ENCODE results near the gene HBEGF. TPM values are rescaled to one million over a fixed set of nuclear protein-coding genes. Genes with fewer than 3 reads are reported as not detected.

HBEGF gene
- total and polyA plus RNA-seq, 10 of the 15 experiments (the other 5 are each of a cell fraction or from before 2014, with no cell fraction given) = 0.87 to 3.1 (median 2.1) TPM

DNA sequence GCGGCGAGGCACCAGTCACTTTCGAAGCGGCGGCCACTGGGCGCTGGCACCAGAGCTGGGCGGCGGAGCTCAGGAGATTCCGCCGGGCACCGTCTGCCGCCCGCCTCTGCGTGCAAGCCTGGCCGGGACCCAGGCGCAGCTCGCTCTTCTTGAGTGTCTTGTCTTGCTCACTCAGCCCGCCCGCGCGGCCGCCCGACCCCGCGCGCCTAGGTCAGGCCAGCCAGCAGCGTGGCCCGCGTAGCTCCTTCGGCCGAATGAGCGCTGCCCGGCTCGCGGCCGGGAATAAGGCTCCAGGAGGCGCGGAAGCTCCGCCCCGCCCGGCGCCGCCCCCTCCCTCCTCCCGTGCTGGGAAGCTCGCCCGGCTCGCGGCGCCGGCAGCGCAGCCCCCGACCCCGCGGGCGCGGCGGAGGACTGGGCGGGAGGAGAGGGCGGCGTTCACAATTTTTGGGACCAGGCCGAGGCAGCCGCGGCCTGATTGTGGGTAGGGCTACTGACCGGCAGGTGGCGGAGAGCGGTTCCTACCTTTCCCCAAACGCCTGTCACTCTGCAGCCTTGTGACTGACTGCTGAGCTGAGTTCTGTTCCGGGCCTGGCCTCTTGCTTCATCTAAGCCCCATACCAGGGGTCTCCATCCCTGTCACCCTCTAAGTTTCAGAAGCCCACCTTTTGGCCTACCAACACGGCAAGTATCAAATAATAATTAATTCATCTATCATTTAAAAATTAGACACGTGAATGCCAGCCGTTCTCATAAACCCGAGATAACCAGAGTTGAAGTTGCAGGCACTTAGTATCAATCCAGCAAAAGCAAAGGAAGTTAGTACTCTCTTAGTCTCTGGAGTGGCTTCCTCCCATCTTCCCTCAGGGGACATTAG lies at the start of gene HBEGF (continued):
- TF ChIP-seq, protein P1, sequence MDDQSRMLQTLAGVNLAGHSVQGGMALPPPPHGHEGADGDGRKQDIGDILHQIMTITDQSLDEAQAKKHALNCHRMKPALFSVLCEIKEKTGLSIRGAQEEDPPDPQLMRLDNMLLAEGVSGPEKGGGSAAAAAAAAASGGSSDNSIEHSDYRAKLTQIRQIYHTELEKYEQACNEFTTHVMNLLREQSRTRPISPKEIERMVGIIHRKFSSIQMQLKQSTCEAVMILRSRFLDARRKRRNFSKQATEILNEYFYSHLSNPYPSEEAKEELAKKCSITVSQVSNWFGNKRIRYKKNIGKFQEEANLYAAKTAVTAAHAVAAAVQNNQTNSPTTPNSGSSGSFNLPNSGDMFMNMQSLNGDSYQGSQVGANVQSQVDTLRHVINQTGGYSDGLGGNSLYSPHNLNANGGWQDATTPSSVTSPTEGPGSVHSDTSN (IDR thresholded peaks at IDR 0.05; ENCODE audit: insufficient replicate concordance, low read depth, low read length) = peak; percentile 90
- no peak for TF ChIP-seq GABPA (IDR thresholded peaks at IDR 0.05; ENCODE audit: low read depth)
- TF ChIP-seq, protein P2, sequence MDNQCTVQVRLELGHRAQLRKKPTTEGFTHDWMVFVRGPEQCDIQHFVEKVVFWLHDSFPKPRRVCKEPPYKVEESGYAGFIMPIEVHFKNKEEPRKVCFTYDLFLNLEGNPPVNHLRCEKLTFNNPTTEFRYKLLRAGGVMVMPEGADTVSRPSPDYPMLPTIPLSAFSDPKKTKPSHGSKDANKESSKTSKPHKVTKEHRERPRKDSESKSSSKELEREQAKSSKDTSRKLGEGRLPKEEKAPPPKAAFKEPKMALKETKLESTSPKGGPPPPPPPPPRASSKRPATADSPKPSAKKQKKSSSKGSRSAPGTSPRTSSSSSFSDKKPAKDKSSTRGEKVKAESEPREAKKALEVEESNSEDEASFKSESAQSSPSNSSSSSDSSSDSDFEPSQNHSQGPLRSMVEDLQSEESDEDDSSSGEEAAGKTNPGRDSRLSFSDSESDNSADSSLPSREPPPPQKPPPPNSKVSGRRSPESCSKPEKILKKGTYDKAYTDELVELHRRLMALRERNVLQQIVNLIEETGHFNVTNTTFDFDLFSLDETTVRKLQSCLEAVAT (IDR thresholded peaks at IDR 0.05) = no peak
- no peak for TF ChIP-seq DPF2 (IDR thresholded peaks at IDR 0.05)
- no peak for TF ChIP-seq TBL1XR1 (IDR thresholded peaks at IDR 0.05; ENCODE audit: low read depth, low read length)
- no peak for TF ChIP-seq NFYA (IDR thresholded peaks at IDR 0.05; ENCODE audit: borderline replicate concordance, low read depth, low read length)
- peak; percentile 49 for TF ChIP-seq RUNX3 (IDR thresholded peaks at IDR 0.05; ENCODE audit: low read length)
- TF ChIP-seq ZNF274 (IDR thresholded peaks at IDR 0.05; ENCODE audit: insufficient read depth, insufficient read length) = no peak
- no peak for TF ChIP-seq SIX5 (IDR thresholded peaks at IDR 0.05; ENCODE audit: low read depth, low read length, severe bottlenecking)
- TF ChIP-seq CBX5 (IDR thresholded peaks at IDR 0.05; ENCODE audit: low read depth) = no peak

Data from GM12878 (cell line).